MCF 10A (cell line): Measurements from ENCODE around the gene ZCCHC10. TPM values are rescaled to one million over a fixed set of nuclear protein-coding genes. Genes with fewer than 3 reads are reported as not detected.

Experiments used
- BruUV-seq: library from RNA; stranded (reverse); fragments of 400-500 nt; replicated peaks from 2 replicates; lab custom pipeline; 2021; lab: Mats Ljungman, UMichigan
- CTCF ChIA-PET: fragments of 300-600 bp; sonication (Branson Sonifier 250); formaldehyde crosslinking; extraction: SDS; loops from one replicate; lab custom pipeline; 2021; ENCODE audit warnings: antibody characterized with exemption, inconsistent platforms; lab: Yijun Ruan, JAX
- POLR2A ChIA-PET: fragments of 300-600, 350-650 bp; sonication (Branson Sonifier 250); formaldehyde crosslinking; extraction: SDS; loops from one replicate; lab custom pipeline; 2020; ENCODE audit warnings: antibody characterized with exemption, inconsistent platforms; lab: Yijun Ruan, JAX
- DNase-seq: peaks from one replicate; pipeline ENCODE4 v3.0.0-alpha.2; 2018; ENCODE audit not compliant: unreplicated experiment
- H3K27ac Mint-ChIP-seq: one replicate; pipeline ENCODE4 v1.8.0; 2022; ENCODE audit warnings: mild to moderate bottlenecking, low read depth, mixed read lengths; ENCODE audit not compliant: unreplicated experiment
- H3K27me3 Mint-ChIP-seq: one replicate; pipeline ENCODE4 v1.8.0; 2022; ENCODE audit warnings: mixed read lengths; ENCODE audit not compliant: insufficient read depth, unreplicated experiment
- H3K36me3 Mint-ChIP-seq: one replicate; pipeline ENCODE4 v1.8.0; 2022; ENCODE audit warnings: mild to moderate bottlenecking, moderate library complexity, mixed read lengths; ENCODE audit not compliant: insufficient read depth, unreplicated experiment
- H3K4me1 Mint-ChIP-seq: one replicate; pipeline ENCODE4 v1.8.0; 2022; ENCODE audit warnings: mixed read lengths; ENCODE audit not compliant: insufficient read depth, unreplicated experiment
- H3K4me3 Mint-ChIP-seq: one replicate; pipeline ENCODE4 v1.8.0; 2022; ENCODE audit warnings: mild to moderate bottlenecking, moderate library complexity, mixed read lengths; ENCODE audit not compliant: unreplicated experiment
- H3K9me3 Mint-ChIP-seq: one replicate; pipeline ENCODE4 v1.8.0; 2022; ENCODE audit warnings: mixed read lengths; ENCODE audit not compliant: unreplicated experiment
- intact Hi-C: fragments of 100-400 bp; cut with micrococcal nuclease; formaldehyde crosslinking; loops from 2 replicates; pipeline ENCODE4 v1.14.1; 2022
- total RNA-seq: library from RNA; stranded (reverse); gene quantifications from 2 replicates; pipeline ENCODE4 v1.2.3, GENCODE V29; 2022
- TF ChIP-seq, protein P1 (sequence below): fragments of 200-600 bp; IDR thresholded peaks from one replicate; pipeline ENCODE4 v1.8.0; 2022; ENCODE audit warnings: antibody characterized with exemption, mild to moderate bottlenecking; ENCODE audit not compliant: unreplicated experiment

The ZCCHC10 gene
- total RNA-seq, 1 experiment from 2014 or later, result 35.0 TPM

DNA sequence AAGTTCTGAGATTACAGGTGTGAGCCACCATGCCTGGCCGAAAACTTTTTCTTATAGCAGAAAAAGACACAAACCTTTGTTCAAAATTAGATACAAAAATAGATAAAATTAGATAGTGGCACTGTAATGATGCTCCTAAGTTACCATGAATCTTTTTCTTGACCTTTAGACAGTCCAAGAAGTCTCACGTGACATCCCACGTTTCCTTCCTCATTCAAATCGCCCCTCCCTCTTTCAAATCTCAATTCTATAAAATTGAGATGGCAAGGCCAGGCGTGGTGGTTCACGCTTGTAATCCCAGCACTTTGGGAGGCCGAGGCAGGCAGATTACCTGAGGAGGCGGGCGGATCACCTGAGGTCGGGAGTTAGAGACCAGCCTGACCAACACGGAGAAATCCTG is 7.7 kb upstream of the ZCCHC10 start:
- intact Hi-C loops, result no loop called here
- ChIA-PET CTCF (interaction anchor here (0.5 kb wide), 1 partner anchor 214 kb away, joined by 3 read pairs; no protein-coding TSS in a partner anchor), POLR2A (interaction anchor here (0.6 to 1.0 kb wide), 4 partner anchors 15 to 197 kb away, joined by 3 to 10 read pairs (median 4); partner anchors contain the start of gene HSPA4)
- Mint-ChIP-seq H3K4me1 (no peaks in the 10 kb centered on the region), H3K9me3 (no peaks in the 10 kb centered on the region), H3K27me3 (no peaks in the 10 kb centered on the region), H3K4me3 (no peak overlapping the region), H3K27ac (no peak overlapping the region), H3K36me3 (peaks cover 10% of the 10 kb centered on the region)
- no peak for DNase-seq
- BruUV-seq, result no TSS peak
- TF ChIP-seq, protein P1, sequence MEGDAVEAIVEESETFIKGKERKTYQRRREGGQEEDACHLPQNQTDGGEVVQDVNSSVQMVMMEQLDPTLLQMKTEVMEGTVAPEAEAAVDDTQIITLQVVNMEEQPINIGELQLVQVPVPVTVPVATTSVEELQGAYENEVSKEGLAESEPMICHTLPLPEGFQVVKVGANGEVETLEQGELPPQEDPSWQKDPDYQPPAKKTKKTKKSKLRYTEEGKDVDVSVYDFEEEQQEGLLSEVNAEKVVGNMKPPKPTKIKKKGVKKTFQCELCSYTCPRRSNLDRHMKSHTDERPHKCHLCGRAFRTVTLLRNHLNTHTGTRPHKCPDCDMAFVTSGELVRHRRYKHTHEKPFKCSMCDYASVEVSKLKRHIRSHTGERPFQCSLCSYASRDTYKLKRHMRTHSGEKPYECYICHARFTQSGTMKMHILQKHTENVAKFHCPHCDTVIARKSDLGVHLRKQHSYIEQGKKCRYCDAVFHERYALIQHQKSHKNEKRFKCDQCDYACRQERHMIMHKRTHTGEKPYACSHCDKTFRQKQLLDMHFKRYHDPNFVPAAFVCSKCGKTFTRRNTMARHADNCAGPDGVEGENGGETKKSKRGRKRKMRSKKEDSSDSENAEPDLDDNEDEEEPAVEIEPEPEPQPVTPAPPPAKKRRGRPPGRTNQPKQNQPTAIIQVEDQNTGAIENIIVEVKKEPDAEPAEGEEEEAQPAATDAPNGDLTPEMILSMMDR, result no peak

DNA sequence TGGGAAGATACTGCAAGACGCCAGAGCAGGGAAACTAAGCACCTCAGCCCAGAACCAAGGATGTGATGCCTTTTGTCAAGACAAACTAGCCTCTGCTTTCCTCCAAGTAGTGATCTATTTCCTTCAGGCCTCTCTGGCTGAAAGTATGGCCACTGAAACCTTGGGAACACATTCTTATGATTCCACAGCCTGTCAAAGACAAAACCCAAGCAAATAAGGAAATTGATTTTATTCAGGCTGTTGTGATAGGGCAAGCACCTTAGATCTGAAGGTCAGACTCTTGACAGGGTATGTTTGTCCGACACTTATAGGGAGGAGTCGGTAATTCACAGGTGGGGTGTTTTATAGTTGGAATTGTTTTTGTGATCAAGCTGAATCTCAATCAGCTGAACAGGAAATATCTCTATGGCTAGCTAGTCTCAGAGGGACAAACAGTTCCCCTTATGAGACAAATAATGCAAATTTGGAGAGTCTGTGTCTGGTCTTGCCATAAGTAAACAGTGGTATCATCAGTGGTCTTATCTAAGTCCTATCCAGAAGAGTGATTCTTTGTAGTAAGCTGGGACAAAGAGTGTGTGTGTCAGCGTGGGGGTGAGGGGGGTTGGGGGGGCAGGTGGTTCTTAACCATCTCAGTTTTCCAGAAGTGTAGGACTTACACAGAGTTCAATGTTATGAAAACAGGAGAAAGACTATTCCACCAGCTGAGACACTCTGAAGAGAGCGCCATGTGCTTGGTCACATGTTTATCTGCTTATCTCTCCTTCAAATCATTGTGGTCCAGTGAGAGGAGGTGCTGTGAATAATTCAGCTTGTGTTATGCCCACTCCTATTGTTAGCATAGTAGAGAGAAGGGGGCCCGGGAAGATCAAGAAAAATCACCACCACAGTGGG is 6.7 kb upstream of the ZCCHC10 start:
- BruUV-seq, result no TSS peak
- DNase-seq, result no peak
- POLR2A ChIA-PET, result interaction anchor here (0.6 to 7.4 kb wide), 4 partner anchors 8 to 71 kb away, joined by 3 to 79 read pairs (median 3); partner anchors contain the start of gene HSPA4
- Mint-ChIP-seq H3K4me1 (no peaks in the 10 kb centered on the region), H3K36me3 (peaks cover 4% of the 10 kb centered on the region), H3K4me3 (no peak overlapping the region), H3K9me3 (no peaks in the 10 kb centered on the region), H3K27ac (no peak overlapping the region), H3K27me3 (no peaks in the 10 kb centered on the region)
- CTCF ChIA-PET, result interaction anchor here (0.6 kb wide), 1 partner anchor 42 kb away, joined by 3 read pairs; no protein-coding TSS in a partner anchor
- intact Hi-C loops, result no loop called here
- TF ChIP-seq, protein P1, result no peak

DNA sequence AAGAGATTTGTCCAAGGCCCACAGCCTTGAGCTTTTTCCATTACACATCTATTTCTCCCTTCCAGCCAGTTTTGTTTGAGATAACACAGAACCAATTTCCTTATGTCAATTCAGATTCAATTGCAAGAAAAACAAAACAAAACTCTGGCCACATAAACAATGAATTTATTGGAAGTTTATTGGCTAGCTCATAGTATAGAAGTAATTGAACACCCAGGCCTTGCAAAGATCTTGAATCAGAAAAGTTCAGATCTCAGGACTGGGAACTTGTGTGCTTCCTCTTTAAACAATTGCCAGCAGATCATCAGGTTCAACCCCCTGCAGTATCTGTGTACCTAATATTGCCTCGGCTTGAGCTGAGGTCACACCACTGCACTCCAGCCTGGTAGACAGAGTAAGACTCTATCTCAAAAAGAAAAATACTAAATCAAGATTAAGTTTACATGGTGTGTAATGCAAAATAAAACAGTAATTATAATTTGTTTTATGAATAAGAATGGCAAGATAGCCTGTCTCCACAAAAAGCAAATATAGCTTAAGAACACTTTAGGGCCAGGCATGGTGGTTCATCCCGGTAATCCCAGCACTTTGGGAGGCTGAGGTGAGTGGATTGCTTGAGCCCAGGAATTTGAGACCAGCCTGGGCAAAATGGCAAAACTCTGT is 4.1 kb upstream of the ZCCHC10 start:
- Mint-ChIP-seq H3K27ac (no peak overlapping the region), H3K36me3 (no peaks in the 10 kb centered on the region), H3K4me1 (peaks cover 4% of the 10 kb centered on the region), H3K27me3 (no peaks in the 10 kb centered on the region), H3K4me3 (no peak overlapping the region), H3K9me3 (no peaks in the 10 kb centered on the region)
- ChIA-PET POLR2A (interaction anchor here (1.0 to 7.4 kb wide), 6 partner anchors 8 to 71 kb away, joined by 4 to 79 read pairs (median 8); partner anchors contain the start of genes AFF4 and HSPA4), CTCF (interaction anchor here (1.1 kb wide), 1 partner anchor 30 kb away, joined by 4 read pairs; no protein-coding TSS in a partner anchor)
- intact Hi-C loops, result no loop called here
- TF ChIP-seq, protein P1, result no peak
- no TSS peak for BruUV-seq
- no peak for DNase-seq
